ENCODE data around the gene GDPD5.
A peak's percentile ranks its signal among the peaks of the same experiment; 100 is the strongest.

GDPD5 gene

GRCh38 chr11:75475767-75476650 is 49.7 kb downstream of the GDPD5 start:
- no peak for TF ChIP-seq CTCF (conservative IDR thresholded peaks at IDR 0.05)
- H3K27ac ChIP-seq = peak overlapping the region; percentile 59

- no peak overlapping the region; the same call in 1 of the 2 replicates for H3K27ac ChIP-seq
- no peak for TF ChIP-seq CTCF (conservative IDR thresholded peaks at IDR 0.05)
Measured at GRCh38 chr11:75474878-75475766, 50.6 kb downstream of the GDPD5 start.

- no peak overlapping the region for H3K27ac ChIP-seq
- TF ChIP-seq CTCF (conservative IDR thresholded peaks at IDR 0.05) = no peak
Measured at GRCh38 chr11:75474240-75474639, 51.5 kb downstream of the GDPD5 start.

GRCh38 chr11:75473684-75474083 is 52.1 kb downstream of the GDPD5 start:
- no peak overlapping the region for H3K27ac ChIP-seq
- no peak for TF ChIP-seq CTCF (conservative IDR thresholded peaks at IDR 0.05)

GRCh38 chr11:75472081-75472732 is 53.5 kb downstream of the GDPD5 start:
- no peak for TF ChIP-seq CTCF (conservative IDR thresholded peaks at IDR 0.05)
- no peak overlapping the region for H3K27ac ChIP-seq

GRCh38 chr11:75471176-75471973 is 54.4 kb downstream of the GDPD5 start:
- TF ChIP-seq CTCF (conservative IDR thresholded peaks at IDR 0.05) = no peak
- H3K27ac ChIP-seq = no peak overlapping the region

Data from VCaP (cell line).